Liver (tissue), 9 donors: ENCODE results near the gene TIPIN. TPM values are rescaled to one million over a fixed set of nuclear protein-coding genes. Genes with fewer than 3 reads are reported as not detected.

Experiments
- DNase-seq: peaks from one replicate; pipeline ENCODE4 v3.0.0-alpha.2; 2017; ENCODE audit warnings: low spot score
- H3K27ac ChIP-seq, 2 donors: one replicate each; pipeline ENCODE4 v1.7.0; 2013; ENCODE audit warnings: inconsistent platforms in 2 of 2, low read length in 2 of 2, control low read depth in 1 of 2, low read depth in 1 of 2, mild to moderate bottlenecking in 1 of 2
- H3K27me3 ChIP-seq, 4 donors: one replicate each; pipeline versions ENCODE4 v1.6.1 to v1.7.0; 2013; ENCODE audit warnings: low read length in 3 of 4, inconsistent platforms in 1 of 4, mild to moderate bottlenecking in 1 of 4, moderate library complexity in 1 of 4; ENCODE audit not compliant: control insufficient read depth in 4 of 4, insufficient read depth in 4 of 4
- H3K36me3 ChIP-seq, 4 donors: one replicate each; pipeline versions ENCODE4 v1.6.1 to v1.7.0; 2013; ENCODE audit warnings: low read length in 3 of 4, mild to moderate bottlenecking in 3 of 4, low read depth in 1 of 4, moderate library complexity in 1 of 4; ENCODE audit not compliant: control insufficient read depth in 4 of 4, insufficient read depth in 3 of 4
- H3K4me1 ChIP-seq, 4 donors: one replicate each; pipeline versions ENCODE4 v1.6.1 to v1.7.0; 2013; ENCODE audit warnings: low read length in 3 of 4, mild to moderate bottlenecking in 3 of 4, moderate library complexity in 1 of 4; ENCODE audit not compliant: control insufficient read depth in 4 of 4, insufficient read depth in 4 of 4
- H3K4me3 ChIP-seq, 3 donors: one replicate each; pipeline versions ENCODE4 v1.6.1 to v1.7.0; 2013; ENCODE audit warnings: low read length in 3 of 3, control low read depth in 1 of 3, low read depth in 1 of 3, mild to moderate bottlenecking in 1 of 3
- H3K9ac ChIP-seq, 2 donors: one replicate each; pipeline ENCODE4 v1.7.0; 2013; ENCODE audit warnings: low read length in 2 of 2, mild to moderate bottlenecking in 2 of 2, moderate library complexity in 2 of 2, control low read depth in 1 of 2, low read depth in 1 of 2
- H3K9me3 ChIP-seq, 4 donors: one replicate each; pipeline versions ENCODE4 v1.6.1 to v1.7.0; 2013; ENCODE audit warnings: low read length in 3 of 4; ENCODE audit not compliant: control insufficient read depth in 4 of 4
- EGR1 ChIP-seq, 2 donors: IDR thresholded peaks; 2 replicates each; pipeline ENCODE4 v1.6.1; 2016 to 2018; ENCODE audit warnings: antibody characterized with exemption in 2 of 2, low read depth in 2 of 2
- FOXA1 ChIP-seq: IDR thresholded peaks from 2 replicates; pipeline ENCODE4 v1.6.1; 2016; ENCODE audit warnings: antibody characterized with exemption
- FOXA2 ChIP-seq: IDR thresholded peaks from 2 replicates; pipeline ENCODE4 v1.6.1; 2016; ENCODE audit warnings: antibody characterized with exemption
- GABPA ChIP-seq, 2 donors: IDR thresholded peaks in 1 of 2; conservative IDR thresholded peaks in 1 of 2; 2 replicates each; pipeline ENCODE4 v1.6.1; 2016; ENCODE audit warnings: antibody characterized with exemption in 2 of 2, mild to moderate bottlenecking in 1 of 2, moderate library complexity in 1 of 2
- HNF4A ChIP-seq, 2 donors: conservative IDR thresholded peaks; 2 replicates each; pipeline ENCODE4 v1.6.1; 2016; ENCODE audit warnings: antibody characterized with exemption in 2 of 2, mild to moderate bottlenecking in 2 of 2
- HNF4G ChIP-seq: IDR thresholded peaks from 2 replicates; pipeline ENCODE4 v1.6.1; 2016; ENCODE audit warnings: antibody characterized with exemption
- JUND ChIP-seq, 2 donors: IDR thresholded peaks; 2 replicates each; pipeline ENCODE4 v1.6.1; 2016; ENCODE audit warnings: antibody characterized with exemption in 2 of 2
- MAX ChIP-seq: IDR thresholded peaks from 2 replicates; pipeline ENCODE4 v1.6.1; 2016; ENCODE audit warnings: antibody characterized with exemption
- NR2F2 ChIP-seq: IDR thresholded peaks from 2 replicates; pipeline ENCODE4 v1.6.1; 2016; ENCODE audit warnings: antibody characterized with exemption
- RAD21 ChIP-seq, 2 donors: IDR thresholded peaks; 2 replicates each; pipeline ENCODE4 v1.6.1; 2016; ENCODE audit warnings: antibody characterized with exemption in 2 of 2, mild to moderate bottlenecking in 2 of 2
- RXRA ChIP-seq, 2 donors: IDR thresholded peaks; 2 replicates each; pipeline ENCODE4 v1.6.1; 2017 to 2018; ENCODE audit warnings: antibody characterized with exemption in 2 of 2, mild to moderate bottlenecking in 1 of 2
- SP1 ChIP-seq: IDR thresholded peaks from 2 replicates; pipeline ENCODE4 v1.6.1; 2018; ENCODE audit warnings: antibody characterized with exemption, mild to moderate bottlenecking
- TAF1 ChIP-seq: conservative IDR thresholded peaks from 2 replicates; pipeline ENCODE4 v1.6.1; 2016; ENCODE audit warnings: antibody characterized with exemption, mild to moderate bottlenecking
- YY1 ChIP-seq: IDR thresholded peaks from 2 replicates; pipeline ENCODE4 v1.6.1; 2016; ENCODE audit warnings: antibody characterized with exemption, mild to moderate bottlenecking
- ZBTB33 ChIP-seq: IDR thresholded peaks from 2 replicates; pipeline ENCODE4 v1.6.1; 2016; ENCODE audit warnings: antibody characterized with exemption
- WGBS: extraction: QIAGEN DNeasy Blood & Tissue Kit; methylation state at CpG from one replicate; pipeline ENCODE4 v1.1.7; 2013; 5-methylcytosine and 5-hydroxymethylcytosine counted together
- polyA plus RNA-seq, 2 donors: library from polyadenylated mRNA; stranded (reverse) in 1 of 2; unstranded in 1 of 2; fragments of 200-250 nt in 1 of 2; fragments of >200 nt in 1 of 2; fragmentation: Nextera tagmentation in 1 of 2; extraction: Ambion mirVana in 1 of 2; gene quantifications; one replicate each; pipeline versions ENCODE4 v1.2.1 to v1.2.3, GENCODE V29; 2013 to 2015
- total RNA-seq, 2 donors: library from RNA; depleted of rRNA; stranded (reverse); fragments of >200 nt; gene quantifications; one replicate each; pipeline ENCODE4 v1.2.3, GENCODE V29; 2014
- TF ChIP-seq, protein P1 (sequence below): IDR thresholded peaks from 2 replicates; pipeline ENCODE4 v1.6.1; 2016; ENCODE audit warnings: antibody characterized with exemption, mild to moderate bottlenecking
- TF ChIP-seq, protein P2 (sequence below): IDR thresholded peaks from 2 replicates; pipeline ENCODE4 v1.6.1; 2016; ENCODE audit warnings: antibody characterized with exemption
- TF ChIP-seq, protein P3 (sequence below): fragments of 150-350 bp; IDR thresholded peaks from 2 replicates; pipeline ENCODE4 v1.5.1; 2017; ENCODE audit warnings: improper control_type of control experiment, low read depth, low read length; ENCODE audit not compliant: missing input control
- donor health status: healthy.
- donor health status: healthy.
- donor health status: healthy.
- donor health status: healthy.
- donor health status: healthy.

TIPIN gene
- total and polyA plus RNA-seq, 4 donors, result 2.2 to 5.9 (median 2.6) TPM

GRCh38 chr15:66400351-66400774, 43.9 kb upstream of the TIPIN start:
- TF ChIP-seq SP1 (no peak), GABPA (IDR thresholded peaks at IDR 0.05 in 1 of 2, conservative IDR thresholded peaks at IDR 0.05 in 1 of 2) (no peak), JUND (IDR thresholded peaks at IDR 0.05) (no peak), FOXA1 (no peak), MAX (no peak), YY1 (no peak), RXRA (IDR thresholded peaks at IDR 0.05) (no peak), FOXA2 (no peak), RAD21 (IDR thresholded peaks at IDR 0.05) (no peak)
- TF ChIP-seq, protein P1, sequence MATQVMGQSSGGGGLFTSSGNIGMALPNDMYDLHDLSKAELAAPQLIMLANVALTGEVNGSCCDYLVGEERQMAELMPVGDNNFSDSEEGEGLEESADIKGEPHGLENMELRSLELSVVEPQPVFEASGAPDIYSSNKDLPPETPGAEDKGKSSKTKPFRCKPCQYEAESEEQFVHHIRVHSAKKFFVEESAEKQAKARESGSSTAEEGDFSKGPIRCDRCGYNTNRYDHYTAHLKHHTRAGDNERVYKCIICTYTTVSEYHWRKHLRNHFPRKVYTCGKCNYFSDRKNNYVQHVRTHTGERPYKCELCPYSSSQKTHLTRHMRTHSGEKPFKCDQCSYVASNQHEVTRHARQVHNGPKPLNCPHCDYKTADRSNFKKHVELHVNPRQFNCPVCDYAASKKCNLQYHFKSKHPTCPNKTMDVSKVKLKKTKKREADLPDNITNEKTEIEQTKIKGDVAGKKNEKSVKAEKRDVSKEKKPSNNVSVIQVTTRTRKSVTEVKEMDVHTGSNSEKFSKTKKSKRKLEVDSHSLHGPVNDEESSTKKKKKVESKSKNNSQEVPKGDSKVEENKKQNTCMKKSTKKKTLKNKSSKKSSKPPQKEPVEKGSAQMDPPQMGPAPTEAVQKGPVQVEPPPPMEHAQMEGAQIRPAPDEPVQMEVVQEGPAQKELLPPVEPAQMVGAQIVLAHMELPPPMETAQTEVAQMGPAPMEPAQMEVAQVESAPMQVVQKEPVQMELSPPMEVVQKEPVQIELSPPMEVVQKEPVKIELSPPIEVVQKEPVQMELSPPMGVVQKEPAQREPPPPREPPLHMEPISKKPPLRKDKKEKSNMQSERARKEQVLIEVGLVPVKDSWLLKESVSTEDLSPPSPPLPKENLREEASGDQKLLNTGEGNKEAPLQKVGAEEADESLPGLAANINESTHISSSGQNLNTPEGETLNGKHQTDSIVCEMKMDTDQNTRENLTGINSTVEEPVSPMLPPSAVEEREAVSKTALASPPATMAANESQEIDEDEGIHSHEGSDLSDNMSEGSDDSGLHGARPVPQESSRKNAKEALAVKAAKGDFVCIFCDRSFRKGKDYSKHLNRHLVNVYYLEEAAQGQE, result no peak
- TF ChIP-seq, protein P2, sequence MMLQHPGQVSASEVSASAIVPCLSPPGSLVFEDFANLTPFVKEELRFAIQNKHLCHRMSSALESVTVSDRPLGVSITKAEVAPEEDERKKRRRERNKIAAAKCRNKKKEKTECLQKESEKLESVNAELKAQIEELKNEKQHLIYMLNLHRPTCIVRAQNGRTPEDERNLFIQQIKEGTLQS, result no peak
- TF ChIP-seq, protein P3, sequence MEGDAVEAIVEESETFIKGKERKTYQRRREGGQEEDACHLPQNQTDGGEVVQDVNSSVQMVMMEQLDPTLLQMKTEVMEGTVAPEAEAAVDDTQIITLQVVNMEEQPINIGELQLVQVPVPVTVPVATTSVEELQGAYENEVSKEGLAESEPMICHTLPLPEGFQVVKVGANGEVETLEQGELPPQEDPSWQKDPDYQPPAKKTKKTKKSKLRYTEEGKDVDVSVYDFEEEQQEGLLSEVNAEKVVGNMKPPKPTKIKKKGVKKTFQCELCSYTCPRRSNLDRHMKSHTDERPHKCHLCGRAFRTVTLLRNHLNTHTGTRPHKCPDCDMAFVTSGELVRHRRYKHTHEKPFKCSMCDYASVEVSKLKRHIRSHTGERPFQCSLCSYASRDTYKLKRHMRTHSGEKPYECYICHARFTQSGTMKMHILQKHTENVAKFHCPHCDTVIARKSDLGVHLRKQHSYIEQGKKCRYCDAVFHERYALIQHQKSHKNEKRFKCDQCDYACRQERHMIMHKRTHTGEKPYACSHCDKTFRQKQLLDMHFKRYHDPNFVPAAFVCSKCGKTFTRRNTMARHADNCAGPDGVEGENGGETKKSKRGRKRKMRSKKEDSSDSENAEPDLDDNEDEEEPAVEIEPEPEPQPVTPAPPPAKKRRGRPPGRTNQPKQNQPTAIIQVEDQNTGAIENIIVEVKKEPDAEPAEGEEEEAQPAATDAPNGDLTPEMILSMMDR, result no peak
- Histone ChIP-seq H3K4me1 (peaks cover 7 to 33% (median 24%) of the 10 kb centered on the region in 4 donors), H3K9ac (no peak overlapping the region), H3K4me3 (no peak overlapping the region), H3K9me3 (no peaks in the 10 kb centered on the region), H3K27ac (no peak overlapping the region), H3K27me3 (no peaks in the 10 kb centered on the region), H3K36me3 (peaks cover 0 to 5% (median 2%) of the 10 kb centered on the region in 4 donors)
- 84% methylated on average over 3 of the region's 3 CpGs for WGBS
- DNase-seq, result no peak

DNA sequence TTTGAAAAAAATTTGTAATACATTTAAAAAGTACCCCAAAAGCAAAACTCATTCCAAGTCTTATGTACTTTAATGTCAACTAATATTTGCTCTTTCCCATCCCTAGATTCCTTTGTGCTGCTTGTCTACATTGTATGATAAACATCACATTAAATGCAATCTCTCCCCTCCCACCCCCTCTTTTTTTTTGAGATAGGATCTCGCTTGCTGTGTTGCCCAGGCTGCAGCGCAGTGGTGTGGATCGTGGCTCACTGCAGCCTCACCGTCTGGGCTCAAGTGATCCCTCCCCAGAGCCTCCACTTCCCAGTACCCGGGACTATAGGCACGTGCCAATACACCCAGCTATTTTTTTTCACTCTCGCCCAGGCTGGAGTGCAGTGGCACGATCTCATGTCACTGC, 42.8 kb upstream of the TIPIN start:
- no peaks in the 10 kb centered on the region for H3K9me3 ChIP-seq
- H3K27me3 ChIP-seq, result no peaks in the 10 kb centered on the region
- H3K4me1 ChIP-seq, result peaks cover 3 to 22% (median 13%) of the 10 kb centered on the region in 4 donors
- 93% methylated on average over 8 of the region's 8 CpGs for WGBS
- no peak overlapping the region for H3K9ac ChIP-seq
- H3K36me3 ChIP-seq, result peaks cover 0 to 5% (median 2%) of the 10 kb centered on the region in 4 donors
- no peak for DNase-seq
- H3K4me3 ChIP-seq, result no peak overlapping the region
- no peak overlapping the region for H3K27ac ChIP-seq
- TF ChIP-seq FOXA2 (no peak), SP1 (no peak), RXRA (IDR thresholded peaks at IDR 0.05) (no peak), NR2F2 (no peak), EGR1 (IDR thresholded peaks at IDR 0.05; ENCODE audit: low read depth in 2 of 2) (no peak), HNF4G (no peak), YY1 (no peak), MAX (no peak), ZBTB33 (no peak), FOXA1 (no peak), GABPA (IDR thresholded peaks at IDR 0.05 in 1 of 2, conservative IDR thresholded peaks at IDR 0.05 in 1 of 2) (no peak), HNF4A (conservative IDR thresholded peaks at IDR 0.05) (no peak), TAF1 (no peak), RAD21 (IDR thresholded peaks at IDR 0.05) (no peak)
- TF ChIP-seq, protein P3, result no peak
- TF ChIP-seq, protein P2, result no peak
